ENCODE results near the gene CFAP65.

- TF ChIP-seq POLR2A (conservative IDR thresholded peaks at IDR 0.05), result no peak
- no peak for TF ChIP-seq MEIS2 (IDR thresholded peaks at IDR 0.05; ENCODE audit: partially characterized antibody)
- TF ChIP-seq RAD21 (CRISPR knock-in tag; conservative IDR thresholded peaks at IDR 0.05 in 1 of 2, IDR thresholded peaks at IDR 0.05 in 1 of 2), result no peak
- TF ChIP-seq TAF1 (IDR thresholded peaks at IDR 0.05; ENCODE audit: control insufficient read depth, extremely low read depth, insufficient read depth, low read length, severe bottlenecking), result no peak
- TF ChIP-seq CTBP1 (IDR thresholded peaks at IDR 0.05; ENCODE audit: borderline replicate concordance), result no peak
- TF ChIP-seq CHD2 (IDR thresholded peaks at IDR 0.05; ENCODE audit: low read depth, low read length), result no peak
Measured at GRCh38 chr2:219035942-219036341, 5.4 kb downstream of the CFAP65 start.

Data from K562 (cell line).